ENCODE measurements around the gene NXPH3.

The NXPH3 gene

GRCh38 chr17:49595328-49595727, 19.7 kb downstream of the NXPH3 start:
- no peak for DNase-seq

GRCh38 chr17:49595980-49596379, 20.3 kb downstream of the NXPH3 start:
- no peak for DNase-seq

GRCh38 chr17:49596613-49597244, 21.1 kb downstream of the NXPH3 start:
- no peak for DNase-seq

GRCh38 chr17:49597436-49597835, 21.8 kb downstream of the NXPH3 start:
- no peak for DNase-seq

- no peak for DNase-seq
Measured at GRCh38 chr17:49597928-49598655, 22.4 kb downstream of the NXPH3 start.

GRCh38 chr17:49598918-49599317, 23.2 kb downstream of the NXPH3 start:
- no peak for DNase-seq

- DNase-seq = no peak
Measured at GRCh38 chr17:49600949-49601348, 25.3 kb downstream of the NXPH3 start.

- DNase-seq = no peak
Measured at GRCh38 chr17:49602783-49603182, 27.1 kb downstream of the NXPH3 start.

- no peak for DNase-seq
Measured at GRCh38 chr17:49603238-49603637, 27.6 kb downstream of the NXPH3 start.

GRCh38 chr17:49603720-49604119, 28.0 kb downstream of the NXPH3 start:
- DNase-seq = no peak

GRCh38 chr17:49604314-49604869, 28.7 kb downstream of the NXPH3 start:
- no peak for DNase-seq

GRCh38 chr17:49610883-49611584, 35.4 kb downstream of the NXPH3 start:
- DNase-seq = no peak

- DNase-seq = no peak
Measured at GRCh38 chr17:49612726-49613125, 37.1 kb downstream of the NXPH3 start.

- no peak for DNase-seq
Measured at GRCh38 chr17:49613182-49613800, 37.6 kb downstream of the NXPH3 start.

GRCh38 chr17:49616086-49616485, 40.4 kb downstream of the NXPH3 start:
- no peak for DNase-seq

- DNase-seq = no peak
Measured at GRCh38 chr17:49616601-49617131, 41.0 kb downstream of the NXPH3 start.

- DNase-seq = no peak
Measured at GRCh38 chr17:49618028-49618611, 42.4 kb downstream of the NXPH3 start.

GRCh38 chr17:49621420-49621819, 45.7 kb downstream of the NXPH3 start:
- DNase-seq = no peak

GRCh38 chr17:49621946-49622529, 46.4 kb downstream of the NXPH3 start:
- no peak for DNase-seq

GRCh38 chr17:49624896-49625295, 49.2 kb downstream of the NXPH3 start:
- no peak for DNase-seq

GRCh38 chr17:49629447-49629846, 53.8 kb downstream of the NXPH3 start:
- DNase-seq = no peak

Measured in activated naive CD4-positive, alpha-beta T cell (primary cell).